HL-60/S4 (cell line): ENCODE data around the gene STPG1.

ENCODE experiments used
- in situ Hi-C: fragments of 300-500 bp; cut with MboI; formaldehyde crosslinking; loops from 2 replicates; pipeline ENCODE4 v1.14.3; 2022; ENCODE audit warnings: low sequenced_read_pairs

Gene STPG1

GRCh38 chr1:24426744-24427544 lies 13.4 kb upstream of the STPG1 start:
- in situ Hi-C loops, result no loop called here

DNA sequence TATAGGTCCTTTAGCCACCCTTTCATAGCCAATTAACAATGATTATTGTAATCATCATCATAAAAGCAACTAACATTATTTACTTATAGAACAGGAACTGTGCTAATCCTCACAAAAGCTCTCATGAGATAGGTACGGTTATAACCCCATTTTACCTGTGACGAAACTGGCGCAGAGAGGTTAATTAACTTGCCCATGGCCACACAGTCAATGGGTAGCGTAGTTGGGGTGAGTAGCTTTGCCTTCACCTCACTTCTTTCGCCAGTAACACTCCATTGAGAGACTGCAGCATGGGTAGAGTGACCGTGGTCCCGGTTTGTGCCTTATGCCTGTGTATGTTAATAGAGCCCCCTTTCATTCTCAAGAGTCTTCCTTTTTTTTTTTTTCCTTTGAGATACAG lies 12.3 kb upstream of the STPG1 start:
- in situ Hi-C loops, result no loop called here

- in situ Hi-C loops, result no loop called here
Observed at GRCh38 chr1:24425441-24425840, 11.9 kb upstream of the STPG1 start.

DNA sequence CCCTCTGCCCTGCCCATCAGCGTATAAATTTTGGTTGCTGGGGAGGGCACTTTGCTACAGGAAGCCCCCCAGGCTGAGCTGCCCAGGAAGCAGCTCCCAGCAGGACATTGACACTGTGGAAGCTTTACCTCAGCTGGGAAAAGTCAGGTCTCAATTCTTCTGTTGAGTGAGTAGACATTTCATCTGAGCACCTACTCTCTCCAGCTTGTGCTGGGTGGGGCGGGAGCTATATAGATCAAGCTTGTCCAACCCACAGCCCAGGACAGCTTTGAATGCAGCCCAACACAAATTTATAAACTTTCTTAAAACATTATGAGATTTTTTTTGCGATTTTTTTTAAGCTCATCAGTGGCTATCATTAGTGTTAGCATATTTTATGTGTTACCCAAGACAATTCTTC lies 11.4 kb upstream of the STPG1 start:
- in situ Hi-C loops, result no loop called here

GRCh38 chr1:24424207-24424606 lies 10.6 kb upstream of the STPG1 start:
- in situ Hi-C loops, result no loop called here

GRCh38 chr1:24421502-24421901 lies 7.9 kb upstream of the STPG1 start:
- in situ Hi-C loops, result no loop called here

GRCh38 chr1:24420547-24420946 lies 7.0 kb upstream of the STPG1 start:
- in situ Hi-C loops, result no loop called here

DNA sequence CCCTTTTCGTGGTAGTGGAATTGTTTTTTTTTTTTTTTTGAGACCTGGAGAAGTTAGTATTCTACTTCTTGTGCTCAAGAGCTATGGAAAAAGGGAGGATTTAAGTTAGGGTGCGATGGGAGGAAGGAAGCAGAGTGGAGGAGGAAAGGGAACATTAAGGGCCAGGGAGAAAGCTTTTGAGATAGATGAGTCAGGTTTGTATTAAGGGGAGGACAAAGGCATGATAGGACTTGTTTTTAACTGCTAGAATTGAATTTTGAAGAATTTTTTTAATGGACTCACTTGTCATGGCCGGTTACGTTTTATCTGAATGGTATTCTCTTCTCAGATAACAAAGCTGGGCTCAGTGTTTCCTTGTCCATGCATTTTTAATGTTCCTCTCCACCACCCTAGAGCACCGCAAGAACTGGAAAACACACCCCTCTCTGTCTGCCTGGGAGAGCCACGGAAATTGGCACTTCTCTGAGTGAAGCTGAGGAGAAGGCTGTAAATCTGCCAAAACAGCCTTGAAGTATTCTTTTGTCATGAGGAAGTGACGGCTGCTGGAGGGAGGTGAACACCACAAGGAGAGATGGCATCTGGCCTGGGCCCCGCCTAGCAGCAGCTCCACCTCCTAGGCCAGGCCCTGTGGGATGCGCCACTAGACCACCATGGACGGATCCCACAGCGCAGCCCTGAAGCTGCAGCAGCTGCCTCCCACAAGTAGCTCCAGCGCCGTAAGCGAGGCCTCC lies 5.5 kb upstream of the STPG1 start:
- in situ Hi-C loops, result no loop called here

- in situ Hi-C loops, result no loop called here
Observed at GRCh38 chr1:24417681-24418080, 4.1 kb upstream of the STPG1 start.

DNA sequence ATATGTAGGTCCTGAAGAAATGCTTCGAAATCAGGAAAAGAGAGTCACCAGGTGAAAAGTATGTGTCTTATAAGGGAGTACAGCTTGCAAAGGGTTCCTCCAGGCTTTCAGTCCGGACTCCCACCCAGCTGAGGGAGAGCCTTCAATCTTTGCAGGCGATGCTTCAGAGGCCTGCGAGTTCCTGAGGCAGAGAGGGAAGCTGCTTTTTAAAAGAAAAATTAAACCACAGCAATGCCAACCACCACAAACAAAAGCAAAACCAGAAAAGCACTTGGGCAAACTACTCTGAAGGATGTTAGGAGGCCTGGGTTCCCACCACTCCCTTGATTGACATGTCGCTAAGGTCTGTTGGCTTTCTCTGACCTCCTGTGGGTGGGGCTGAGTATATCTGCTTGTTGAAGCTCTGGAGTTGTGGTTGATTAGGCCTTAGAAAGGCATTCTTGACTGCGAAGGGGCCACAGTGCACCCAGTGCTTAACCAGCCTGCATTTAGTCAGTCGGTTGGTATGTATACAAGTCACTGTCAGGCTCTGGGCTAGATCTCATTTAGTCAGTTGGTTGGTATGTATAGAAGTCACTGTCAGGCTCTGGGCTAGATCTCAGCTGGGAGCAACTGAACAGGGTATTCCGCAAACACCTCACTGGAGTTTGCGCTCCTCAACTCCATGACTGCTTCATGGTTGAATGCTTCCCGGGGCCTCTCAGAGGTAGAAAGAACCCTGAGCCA lies 3.2 kb upstream of the STPG1 start:
- in situ Hi-C loops, result no loop called here

DNA sequence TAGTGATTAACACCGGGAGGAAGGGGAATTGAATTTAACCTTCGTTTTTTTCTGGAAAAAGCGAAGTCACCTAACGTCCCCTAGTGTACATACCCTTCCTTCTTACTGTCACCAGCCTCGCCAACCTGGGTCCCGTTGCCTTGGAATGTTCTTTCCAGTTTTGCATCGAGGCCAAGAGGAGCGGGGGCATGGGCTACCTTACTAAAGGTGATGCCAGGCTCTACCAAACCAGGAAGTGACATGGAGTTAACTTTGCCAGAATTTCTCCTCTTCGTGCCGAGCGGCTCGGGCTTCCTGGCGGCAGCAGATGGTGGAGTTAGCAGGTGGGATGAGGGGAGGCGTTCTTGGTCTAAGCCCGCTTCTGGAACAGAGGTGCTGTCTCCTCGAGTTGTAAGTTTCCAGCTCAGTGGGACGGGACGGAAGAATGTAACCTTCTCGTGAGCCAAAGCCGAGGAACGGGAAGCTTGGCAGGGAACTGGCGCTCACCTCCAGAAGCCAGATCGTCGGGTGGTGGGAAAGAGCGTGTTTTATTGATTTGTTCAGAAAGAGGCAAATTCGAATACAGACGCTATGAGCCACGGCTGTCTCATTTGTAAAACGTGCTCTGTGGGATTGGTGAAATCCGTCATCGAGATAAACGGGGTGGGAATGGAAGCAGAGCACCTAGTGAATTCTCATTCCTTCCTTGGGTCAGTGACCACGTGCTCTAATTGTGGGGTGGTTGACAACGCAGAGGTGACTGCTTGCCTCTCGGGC lies 2.5 kb upstream of the STPG1 start:
- in situ Hi-C loops, result no loop called here

GRCh38 chr1:24415334-24415909 lies 1.8 kb upstream of the STPG1 start, which contains the start of gene NIPAL3:
NIPAL3 (plus strand) TSS chr1:24415802; CDS start chr1:24419548, 3,746 bp downstream.
- in situ Hi-C loops, result no loop called here

DNA sequence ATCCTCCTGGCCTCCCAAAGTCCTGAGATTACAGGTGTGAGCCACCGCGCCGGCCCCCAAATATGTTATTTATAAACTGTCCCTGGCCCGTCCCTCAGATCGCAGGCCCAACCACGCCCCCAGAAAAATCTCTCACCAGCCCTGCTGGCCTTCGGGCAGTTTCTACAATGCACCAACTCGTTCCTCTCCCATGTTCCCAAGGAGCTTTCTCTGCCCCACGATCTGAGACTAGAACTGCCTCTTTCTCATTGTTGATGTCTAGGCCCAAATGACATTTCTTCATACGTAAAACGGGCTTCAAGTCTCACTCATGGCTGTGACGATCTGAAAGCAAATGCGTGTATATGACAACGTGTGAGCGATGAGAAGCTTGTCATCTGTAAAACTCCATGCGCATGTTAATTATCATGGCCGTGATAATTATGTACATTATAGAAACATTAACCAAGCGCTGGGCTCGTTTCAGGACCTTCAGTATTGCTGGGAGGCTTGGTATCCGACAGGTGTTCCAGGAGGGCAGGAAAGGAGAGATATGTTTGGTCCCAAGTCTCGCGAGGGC lies 1.3 kb upstream of the STPG1 start:
- in situ Hi-C loops, result no loop called here

DNA sequence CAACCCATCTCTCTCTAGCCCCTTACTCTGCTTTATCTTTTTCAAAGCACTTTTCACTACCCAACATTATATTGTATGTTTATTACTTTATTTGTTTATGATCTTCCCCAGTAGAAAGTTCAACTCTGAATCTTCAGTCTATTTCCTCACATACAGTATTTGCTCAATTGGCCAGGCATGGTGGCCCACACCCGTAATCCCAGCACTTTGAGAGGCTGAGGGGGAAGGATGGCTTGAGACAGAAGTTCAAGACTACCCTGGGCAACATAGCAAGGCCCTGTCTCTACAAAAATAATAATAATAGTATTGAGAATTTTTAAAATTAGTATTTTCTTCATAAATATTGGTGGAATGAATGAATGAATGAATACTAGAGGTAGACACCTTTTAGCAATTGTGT lies 1.2 kb downstream of the STPG1 start:
- in situ Hi-C loops, result no loop called here

GRCh38 chr1:24411963-24412362 lies 1.6 kb downstream of the STPG1 start:
- in situ Hi-C loops, result no loop called here

- in situ Hi-C loops, result no loop called here
Observed at GRCh38 chr1:24410750-24411149, 2.8 kb downstream of the STPG1 start.

- in situ Hi-C loops, result no loop called here
Observed at GRCh38 chr1:24409535-24409934, 4.0 kb downstream of the STPG1 start.

- in situ Hi-C loops, result no loop called here
Observed at GRCh38 chr1:24406788-24407187, 6.8 kb downstream of the STPG1 start.

DNA sequence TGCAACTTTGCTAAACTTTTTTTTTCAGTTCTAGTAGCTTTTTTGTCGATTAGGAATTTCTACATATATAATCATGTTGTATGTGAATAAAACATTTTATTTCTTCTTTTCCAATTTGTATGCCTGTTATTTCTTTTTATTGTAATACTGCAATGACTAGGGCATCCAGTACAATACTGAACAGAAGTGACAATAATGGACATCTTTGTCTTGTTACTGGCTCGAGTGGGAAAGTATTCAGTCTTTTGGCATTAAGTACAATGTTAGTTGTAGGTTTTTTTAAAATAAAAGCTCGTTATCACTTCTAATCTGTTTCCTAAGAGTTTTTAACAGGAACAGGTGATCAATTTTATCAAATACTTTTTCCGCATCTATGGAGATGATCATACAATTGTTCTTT lies 9.8 kb downstream of the STPG1 start:
- in situ Hi-C loops, result no loop called here

DNA sequence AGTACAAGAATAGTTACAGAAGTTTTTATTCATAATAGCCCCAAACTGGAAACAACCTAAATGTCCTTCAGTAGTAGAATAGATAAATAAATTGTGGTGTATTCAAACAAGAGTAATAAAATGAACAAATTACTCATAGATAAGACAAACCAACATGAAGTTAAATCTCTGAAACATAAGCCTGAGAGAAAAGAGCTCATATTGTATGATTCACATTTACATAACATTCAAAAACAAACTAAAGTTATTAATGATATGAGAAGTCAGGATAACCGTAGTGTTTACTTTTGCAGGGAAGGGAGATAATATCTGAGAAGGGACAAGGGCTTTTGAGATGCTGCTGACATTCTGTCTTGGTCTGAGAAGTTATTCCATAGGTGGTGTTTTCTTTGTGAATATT lies 13.5 kb downstream of the STPG1 start:
- in situ Hi-C loops, result no loop called here
